ENCODE results near the gene SEL1L2.

The SEL1L2 gene

DNA sequence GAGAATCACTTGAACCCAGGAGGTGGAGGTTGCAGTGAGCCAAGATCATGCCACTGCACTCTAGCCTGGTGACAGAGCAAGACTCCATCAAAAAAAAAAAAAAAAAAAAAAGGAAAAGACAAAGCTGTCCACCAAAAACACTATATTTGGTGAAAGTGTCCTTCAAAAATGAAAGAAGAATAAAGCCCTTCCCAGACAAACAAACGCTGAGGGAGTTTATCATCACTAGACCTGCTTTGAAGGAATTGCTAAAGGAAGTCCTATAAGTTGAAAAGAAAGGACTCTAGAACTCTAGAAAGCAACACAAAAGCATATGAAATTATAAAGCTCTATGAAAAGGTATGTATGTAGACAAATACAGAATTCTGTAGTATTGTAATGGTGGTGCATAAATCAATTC is 98.8 kb downstream of the SEL1L2 start:
- TF ChIP-seq, protein P1, sequence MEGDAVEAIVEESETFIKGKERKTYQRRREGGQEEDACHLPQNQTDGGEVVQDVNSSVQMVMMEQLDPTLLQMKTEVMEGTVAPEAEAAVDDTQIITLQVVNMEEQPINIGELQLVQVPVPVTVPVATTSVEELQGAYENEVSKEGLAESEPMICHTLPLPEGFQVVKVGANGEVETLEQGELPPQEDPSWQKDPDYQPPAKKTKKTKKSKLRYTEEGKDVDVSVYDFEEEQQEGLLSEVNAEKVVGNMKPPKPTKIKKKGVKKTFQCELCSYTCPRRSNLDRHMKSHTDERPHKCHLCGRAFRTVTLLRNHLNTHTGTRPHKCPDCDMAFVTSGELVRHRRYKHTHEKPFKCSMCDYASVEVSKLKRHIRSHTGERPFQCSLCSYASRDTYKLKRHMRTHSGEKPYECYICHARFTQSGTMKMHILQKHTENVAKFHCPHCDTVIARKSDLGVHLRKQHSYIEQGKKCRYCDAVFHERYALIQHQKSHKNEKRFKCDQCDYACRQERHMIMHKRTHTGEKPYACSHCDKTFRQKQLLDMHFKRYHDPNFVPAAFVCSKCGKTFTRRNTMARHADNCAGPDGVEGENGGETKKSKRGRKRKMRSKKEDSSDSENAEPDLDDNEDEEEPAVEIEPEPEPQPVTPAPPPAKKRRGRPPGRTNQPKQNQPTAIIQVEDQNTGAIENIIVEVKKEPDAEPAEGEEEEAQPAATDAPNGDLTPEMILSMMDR (IDR thresholded peaks at IDR 0.05; ENCODE audit: insufficient read depth, low read depth, low read length, missing control alignments) = no peak
- DNase-seq (ENCODE audit: low read depth) = no peak
- H3K4me3 ChIP-seq (ENCODE audit: low read length) = no peak overlapping the region

DNA sequence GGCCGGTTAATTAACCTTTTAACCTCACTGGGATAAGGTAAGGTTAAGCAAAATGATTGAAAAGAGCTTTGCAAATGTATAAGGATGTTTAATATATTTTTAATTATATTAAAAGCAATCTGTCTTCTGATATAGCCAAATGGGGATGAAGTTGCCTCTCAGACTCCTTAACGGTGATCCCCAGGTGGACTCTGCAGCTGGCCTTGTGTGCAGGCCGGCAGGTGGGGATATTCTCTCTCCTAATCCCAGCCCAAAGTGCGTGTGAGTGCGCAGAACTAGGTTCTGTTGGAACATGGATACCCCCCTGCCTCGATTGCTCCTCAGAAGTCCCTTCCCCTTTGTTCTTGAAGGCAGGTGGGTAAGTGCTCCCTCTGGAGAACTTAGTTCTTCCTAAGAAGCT is 105.6 kb downstream of the SEL1L2 start:
- TF ChIP-seq, protein P1 (IDR thresholded peaks at IDR 0.05; ENCODE audit: insufficient read depth, low read depth, low read length, missing control alignments) = no peak
- no peak overlapping the region for H3K4me3 ChIP-seq (ENCODE audit: low read length)
- DNase-seq (ENCODE audit: low read depth) = no peak

DNA sequence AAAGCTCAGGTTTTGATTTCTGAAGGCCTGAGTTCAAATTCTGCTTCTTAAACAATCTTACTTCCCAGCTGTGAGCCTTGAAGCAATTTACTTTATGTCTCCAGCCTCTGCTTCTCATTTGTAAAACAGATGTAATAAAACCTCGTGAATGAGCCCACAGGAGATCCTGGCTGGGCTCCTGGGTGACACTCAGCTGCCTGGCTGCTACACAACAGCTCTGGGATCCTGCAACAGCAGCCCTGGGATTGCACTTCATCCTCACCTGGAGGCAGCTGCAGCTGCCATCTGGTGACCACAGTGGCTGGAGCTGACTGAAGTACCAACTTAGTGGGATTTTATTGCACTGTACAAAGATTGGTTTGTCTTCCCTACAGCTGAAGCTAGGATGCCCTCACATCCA is 107.0 kb downstream of the SEL1L2 start:
- H3K4me3 ChIP-seq (ENCODE audit: low read length) = no peak overlapping the region
- TF ChIP-seq, protein P1 (IDR thresholded peaks at IDR 0.05; ENCODE audit: insufficient read depth, low read depth, low read length, missing control alignments) = no peak

DNA sequence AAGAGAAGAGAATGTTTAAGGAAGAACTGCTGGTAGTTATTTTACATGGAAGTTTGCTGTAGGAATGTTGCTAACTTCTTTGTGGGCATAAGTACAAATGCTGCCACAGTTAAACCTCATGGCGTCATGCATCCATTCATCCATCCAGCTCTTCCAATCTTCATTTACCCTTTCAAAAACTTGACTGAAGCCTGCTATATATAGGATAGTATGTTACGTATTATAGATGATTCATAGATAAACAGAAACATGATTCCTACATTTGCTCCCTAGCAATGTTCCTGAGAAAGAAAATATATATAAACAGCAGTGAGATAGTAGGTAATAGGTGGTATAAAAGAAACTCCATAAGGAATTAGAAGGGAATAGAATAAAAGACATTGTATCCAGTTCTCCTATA is 111.8 kb downstream of the SEL1L2 start:
- DNase-seq (ENCODE audit: low read depth) = no peak
- H3K4me3 ChIP-seq (ENCODE audit: low read length) = no peak overlapping the region
- TF ChIP-seq, protein P1 (IDR thresholded peaks at IDR 0.05; ENCODE audit: insufficient read depth, low read depth, low read length, missing control alignments) = no peak

More for the DNA sequence above, 107.0 kb downstream of the SEL1L2 start:
- DNase-seq (ENCODE audit: low read depth) = no peak

DNA sequence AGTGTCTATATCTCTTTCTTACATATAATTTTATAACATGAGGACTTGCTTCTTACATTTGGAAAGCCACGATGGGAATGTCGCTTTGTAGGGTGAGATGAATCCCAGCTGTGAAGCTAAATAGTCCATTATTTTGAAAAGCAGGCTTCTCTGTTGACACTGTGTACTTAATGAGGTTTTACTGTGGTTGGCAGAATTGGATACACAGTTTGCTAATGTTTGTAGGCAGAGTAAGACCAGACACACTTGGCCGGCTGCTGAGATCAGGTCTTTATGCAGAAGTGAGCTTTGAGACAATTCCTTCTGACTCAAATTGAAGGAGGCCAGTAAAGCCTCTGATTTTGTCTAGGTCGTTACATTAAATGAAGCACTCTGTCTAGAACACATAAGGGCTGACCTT is 112.6 kb downstream of the SEL1L2 start:
- no peak overlapping the region for H3K4me3 ChIP-seq (ENCODE audit: low read length)
- DNase-seq (ENCODE audit: low read depth) = no peak
- TF ChIP-seq, protein P1 (IDR thresholded peaks at IDR 0.05; ENCODE audit: insufficient read depth, low read depth, low read length, missing control alignments) = no peak

DNA sequence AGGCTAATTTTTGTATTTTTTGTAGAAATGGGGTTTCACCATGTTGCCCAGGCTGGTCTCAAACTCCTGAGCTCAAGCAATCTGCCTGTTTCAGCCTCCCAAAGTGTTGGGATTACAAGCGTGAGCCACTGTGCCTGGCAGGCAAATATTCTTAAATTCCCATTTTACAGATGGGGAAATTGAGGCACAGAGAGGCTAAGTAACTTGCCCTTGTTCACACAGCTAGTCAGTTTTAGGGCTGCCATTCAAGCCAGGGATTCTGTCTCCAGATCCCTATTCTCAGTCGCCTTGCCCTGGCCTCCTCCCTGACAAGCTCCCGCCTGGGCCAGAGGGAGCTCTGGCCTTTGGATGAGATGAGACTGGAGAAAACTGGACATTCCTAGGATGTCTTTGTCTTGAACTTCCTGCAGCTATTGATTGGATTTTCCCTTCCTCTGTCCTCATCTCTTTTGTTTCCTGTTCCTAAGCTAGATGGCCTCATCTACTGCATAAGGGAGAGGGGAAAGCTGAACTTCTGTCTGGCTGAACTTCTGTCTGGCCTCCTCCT is 115.1 kb downstream of the SEL1L2 start:
- H3K4me3 ChIP-seq (ENCODE audit: low read length) = no peak overlapping the region
- TF ChIP-seq, protein P1 (IDR thresholded peaks at IDR 0.05; ENCODE audit: insufficient read depth, low read depth, low read length, missing control alignments) = no peak
- no peak for DNase-seq (ENCODE audit: low read depth)

DNA sequence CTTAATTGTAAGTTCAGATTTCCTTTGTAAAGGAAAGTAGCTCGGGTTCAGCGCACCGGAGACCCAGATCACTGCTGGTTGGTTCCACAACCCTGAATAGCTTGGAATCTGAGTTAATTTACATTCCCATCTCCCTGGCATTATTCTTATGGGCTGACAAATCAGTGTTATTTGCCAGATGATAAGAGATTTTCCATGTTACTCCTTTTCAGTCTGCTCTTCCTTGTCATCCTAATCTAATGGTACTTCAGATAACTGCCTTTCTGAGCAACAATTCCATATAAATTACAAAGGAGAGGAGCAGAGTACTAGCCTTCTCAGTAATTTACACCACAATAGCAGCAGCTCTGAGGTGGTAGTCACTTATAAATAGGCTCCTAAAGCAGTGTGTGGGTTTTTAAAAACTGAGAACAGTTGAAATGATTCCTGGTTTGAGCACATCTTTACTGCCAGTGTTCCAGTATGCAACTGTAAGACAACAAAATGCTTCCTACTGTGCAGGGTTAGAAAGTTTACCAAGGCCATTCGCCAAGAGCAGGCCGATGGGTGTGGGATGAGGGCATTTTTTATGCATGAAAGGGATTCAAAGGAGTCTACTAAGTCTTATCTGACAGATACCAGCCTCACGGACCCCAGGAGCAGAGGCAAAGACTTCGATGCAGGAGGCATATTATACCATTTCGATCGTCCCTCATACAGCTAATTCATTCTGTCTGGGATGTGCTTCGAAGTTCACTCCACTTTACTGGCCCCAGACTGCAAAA is 115.8 kb downstream of the SEL1L2 start:
- TF ChIP-seq, protein P1 (IDR thresholded peaks at IDR 0.05; ENCODE audit: insufficient read depth, low read depth, low read length, missing control alignments) = no peak

More for the DNA sequence above, 115.8 kb downstream of the SEL1L2 start:
- no peak overlapping the region for H3K4me3 ChIP-seq (ENCODE audit: low read length)
- DNase-seq (ENCODE audit: low read depth) = no peak
